NOMO-1 treated with DMSO at 0.1 percent for 48 hours (cell line): Measurements from ENCODE around the gene OR51B6.
"Not testable (repeated sequence)": the region's sequence is repeated elsewhere in the genome, so short reads cannot be mapped to it uniquely, and the experiment has no call there.

Experiments
- DNase-seq: peaks from one replicate; lab custom pipeline; 2025; ENCODE audit not compliant: unreplicated experiment; lab: John Stamatoyannopoulos, UW

Gene OR51B6

GRCh38 chr11:5364214-5364613, 12.9 kb downstream of the OR51B6 start:
- no peak for DNase-seq

DNA sequence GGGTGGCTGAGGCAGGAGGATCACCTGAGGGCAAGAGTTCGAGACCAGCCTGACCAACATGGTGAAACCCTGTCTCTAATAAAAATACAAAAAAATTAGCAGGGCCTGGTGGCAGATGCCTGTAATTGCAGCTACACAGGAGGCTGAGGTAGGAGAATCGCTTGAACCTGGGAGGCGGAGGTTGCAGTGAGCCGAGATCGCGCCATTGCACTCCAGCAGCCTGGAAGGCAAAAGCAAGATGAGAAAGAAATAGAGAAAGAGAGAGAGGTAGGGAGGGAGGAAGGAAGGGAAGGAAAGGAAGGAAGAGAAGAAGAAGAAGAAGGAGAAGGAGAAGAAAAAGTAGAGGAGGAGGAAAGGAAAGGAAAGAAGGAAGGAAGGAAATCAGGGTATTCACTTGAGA, 15.1 kb downstream of the OR51B6 start:
- not testable (repeated sequence) for DNase-seq

DNA sequence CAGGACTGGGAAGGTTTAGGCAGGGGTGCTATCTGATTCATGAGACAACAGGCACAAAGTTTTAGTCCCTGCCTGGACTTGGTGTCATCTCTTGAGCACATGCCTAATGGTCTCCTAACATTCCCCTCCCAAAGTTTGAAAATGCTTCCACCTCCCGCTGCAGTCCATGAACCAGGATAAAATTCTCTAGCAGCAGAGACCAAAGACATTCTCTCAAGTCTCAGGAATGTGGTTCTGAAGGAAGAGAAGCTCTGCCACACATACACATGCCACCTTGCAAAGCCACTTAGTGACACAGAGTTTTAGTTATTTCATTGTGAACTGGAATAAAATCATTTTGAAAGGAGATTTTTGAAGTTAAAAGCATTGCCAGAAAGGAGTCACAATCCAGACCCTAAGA, 15.5 kb downstream of the OR51B6 start:
- DNase-seq: no peak

DNA sequence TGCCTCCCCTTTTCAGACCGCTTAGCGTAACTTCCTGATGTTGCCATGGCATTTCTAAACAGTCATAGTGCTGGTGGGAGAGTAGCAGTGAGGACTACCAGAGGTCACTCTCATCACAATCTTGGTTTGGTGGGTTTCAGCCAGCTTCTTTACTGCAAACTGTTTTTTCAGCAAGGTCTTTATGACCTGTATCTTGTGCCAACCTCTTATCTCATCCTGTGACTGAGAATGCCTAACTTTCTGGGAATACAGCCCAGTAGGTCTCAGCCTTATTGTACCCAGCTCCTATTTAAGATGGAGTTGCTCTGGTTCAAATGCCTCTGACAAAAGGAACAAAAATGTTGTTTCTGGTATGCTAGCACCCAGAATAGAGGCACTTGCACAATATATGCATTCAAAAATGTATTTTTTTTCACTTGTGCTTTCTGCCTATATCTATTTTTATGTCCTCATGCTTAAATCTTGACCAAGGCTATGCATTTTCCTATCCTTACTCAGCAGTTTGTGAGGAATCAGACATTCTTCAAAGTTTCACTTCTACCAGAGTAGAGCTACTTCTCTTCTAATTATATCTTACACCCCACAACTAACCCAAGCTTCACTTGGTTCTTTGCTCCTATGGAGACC, 16.3 kb downstream of the OR51B6 start:
- DNase-seq: no peak

DNA sequence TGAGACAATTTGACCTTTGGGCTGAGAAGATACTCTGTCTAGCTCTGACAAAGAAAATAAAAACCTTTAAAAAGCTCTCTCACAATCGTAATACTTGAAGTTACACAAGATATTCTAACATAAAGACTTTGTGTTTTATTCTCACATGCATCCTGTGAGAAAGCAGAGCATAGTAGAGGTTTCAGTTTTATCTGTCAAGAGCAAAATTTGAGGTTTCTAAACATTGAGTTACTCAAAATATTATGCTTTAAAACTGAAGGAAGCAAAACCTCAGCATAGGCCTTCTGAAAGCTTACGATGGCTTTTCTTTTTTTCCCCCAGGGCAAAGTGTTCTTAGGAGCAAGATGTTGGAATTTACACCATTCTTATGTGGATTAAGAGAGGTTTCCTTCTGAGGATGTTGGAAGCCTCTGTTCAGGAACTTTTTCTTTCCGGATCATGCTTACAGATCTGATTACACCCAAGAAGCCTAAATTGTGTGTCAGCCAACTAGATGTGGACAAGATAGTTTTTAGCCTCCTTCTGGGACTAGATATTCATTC, 17.3 kb downstream of the OR51B6 start:
- no peak for DNase-seq

- DNase-seq: no peak
These were observed 18.5 kb downstream of the OR51B6 start for GRCh38 chr11:5369789-5370188.

DNA sequence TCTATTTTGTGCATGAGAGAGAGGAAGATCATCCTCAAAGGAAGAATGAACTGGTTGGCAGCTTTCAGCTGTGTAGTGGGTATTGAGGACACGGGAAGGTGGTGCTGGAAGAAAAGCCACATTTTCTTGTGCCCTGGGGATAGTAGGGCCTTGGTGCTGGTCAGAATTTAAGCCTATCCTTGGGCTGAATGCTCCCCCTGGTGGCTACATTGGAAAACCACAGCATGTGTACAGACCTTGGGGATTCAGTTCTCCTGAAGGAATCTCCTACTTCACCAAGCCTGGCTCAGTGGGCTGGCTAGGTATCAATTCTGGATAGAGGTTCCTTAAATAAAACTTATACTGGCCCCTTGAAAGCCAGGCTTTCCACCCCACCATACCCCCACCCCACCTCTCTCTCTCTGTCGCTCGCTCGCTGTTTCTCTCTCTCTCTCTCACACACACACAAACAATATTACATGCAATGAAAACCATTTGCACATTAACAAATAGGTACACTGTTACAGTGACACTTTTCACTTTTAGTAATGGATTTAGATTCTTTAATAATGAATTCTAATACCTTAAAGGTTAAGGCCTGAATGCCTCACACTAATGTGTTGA, 29.5 kb downstream of the OR51B6 start:
- DNase-seq: peak; percentile 37

GRCh38 chr11:5383576-5383975, 32.3 kb downstream of the OR51B6 start, which contains the start of gene OR51M1:
TSS of gene OR51M1 (plus strand) at chr11:5383812. CDS start at chr11:5389399, 5,587 bp downstream.
- no peak for DNase-seq

GRCh38 chr11:5384335-5384734, 33.0 kb downstream of the OR51B6 start:
- DNase-seq: no peak

DNA sequence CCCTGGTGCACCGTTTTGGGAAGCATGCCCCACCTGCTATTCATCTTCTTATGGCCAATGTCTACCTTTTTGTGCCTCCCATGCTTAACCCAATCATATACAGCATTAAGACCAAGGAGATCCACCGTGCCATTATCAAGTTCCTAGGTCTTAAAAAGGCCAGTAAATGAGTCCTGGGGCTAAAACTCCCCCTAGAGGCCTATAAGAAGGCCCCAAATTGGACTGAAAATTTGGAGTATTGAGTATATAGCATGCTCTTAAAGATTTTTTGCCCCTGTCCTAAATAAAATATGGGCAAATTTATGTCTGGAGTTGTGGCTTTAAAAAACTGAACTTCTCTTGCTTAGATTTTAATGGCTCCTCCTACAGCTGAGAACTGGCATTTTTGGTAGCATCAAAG, 38.9 kb downstream of the OR51B6 start:
- DNase-seq: no peak

GRCh38 chr11:5394091-5394490, 42.8 kb downstream of the OR51B6 start:
- no peak for DNase-seq

- no peak for DNase-seq
These were observed 47.6 kb downstream of the OR51B6 start for GRCh38 chr11:5398936-5399335.
